GM19468 (cell line): ENCODE data around the gene ERN1.
"Not testable (repeated sequence)": the region's sequence is repeated elsewhere in the genome, so short reads cannot be mapped to it uniquely, and the experiment has no call there.

Experiments
- ATAC-seq: cut with Tn5 transposase; IDR thresholded peaks from one replicate; pipeline ENCODE4 v1.9.1; 2021; ENCODE audit warnings: mild to moderate bottlenecking, moderate library complexity, moderate number of reproducible peaks; ENCODE audit not compliant: unreplicated experiment; ENCODE audit errors: extremely low read depth

Gene ERN1

GRCh38 chr17:64009571-64010402 is 120.2 kb downstream of the ERN1 start:
- no peak for ATAC-seq

GRCh38 chr17:64008830-64009229 is 121.1 kb downstream of the ERN1 start:
- ATAC-seq = no peak

- ATAC-seq = no peak
Observed at GRCh38 chr17:64008346-64008745, 121.6 kb downstream of the ERN1 start.

GRCh38 chr17:64007838-64008282 is 122.1 kb downstream of the ERN1 start:
- ATAC-seq = no peak

GRCh38 chr17:64007089-64007837 is 122.7 kb downstream of the ERN1 start:
- ATAC-seq = not testable (repeated sequence)

- ATAC-seq = no peak
Observed at GRCh38 chr17:64006361-64007088, 123.4 kb downstream of the ERN1 start.

GRCh38 chr17:64005734-64006167 is 124.2 kb downstream of the ERN1 start:
- no peak for ATAC-seq

- no peak for ATAC-seq
Observed at GRCh38 chr17:64004903-64005733, 124.8 kb downstream of the ERN1 start.

GRCh38 chr17:64004218-64004770 is 125.7 kb downstream of the ERN1 start:
- no peak for ATAC-seq

GRCh38 chr17:64003526-64004121 is 126.3 kb downstream of the ERN1 start:
- ATAC-seq = no peak

GRCh38 chr17:64002658-64003525 is 127.1 kb downstream of the ERN1 start:
- no peak for ATAC-seq

- ATAC-seq = no peak
Observed at GRCh38 chr17:64001763-64002529, 128.0 kb downstream of the ERN1 start.

- no peak for ATAC-seq
Observed at GRCh38 chr17:64001091-64001579, 128.8 kb downstream of the ERN1 start.

GRCh38 chr17:63999680-64000531 is 130.0 kb downstream of the ERN1 start:
- ATAC-seq = no peak

GRCh38 chr17:63998721-63999679 is 130.9 kb downstream of the ERN1 start:
- ATAC-seq = no peak
